Neural cell (in vitro differentiated cells): ENCODE results near the gene SLC22A31. TPM values are rescaled to one million over a fixed set of nuclear protein-coding genes. Genes with fewer than 3 reads are reported as not detected.
"Not testable (repeated sequence)": the region's sequence is repeated elsewhere in the genome, so short reads cannot be mapped to it uniquely, and the experiment has no call there.

ENCODE experiments used
- H2AFZ ChIP-seq: fragments of 200-600, 300-800 bp; sonication (generic), shearing (Covaris generic); 2 replicates; pipeline ENCODE4 v1.6.0; 2014; ENCODE audit warnings: low read depth, mild to moderate bottlenecking, antibody characterized with exemption, low read length, moderate library complexity
- H3F3A ChIP-seq: fragments of 200-600 bp; shearing (Covaris generic); 2 replicates; pipeline ENCODE4 v1.6.1; 2016; ENCODE audit warnings: mild to moderate bottlenecking, moderate library complexity, mixed read lengths, antibody characterized with exemption, low read length; ENCODE audit not compliant: insufficient read depth, poor library complexity, severe bottlenecking
- H3K27ac ChIP-seq: fragments of 200-600, 300-800 bp; sonication (generic), shearing (Covaris generic); 2 replicates; pipeline ENCODE4 v1.5.1; 2014; ENCODE audit warnings: mild to moderate bottlenecking, low read length, moderate library complexity
- H3K27me3 ChIP-seq: fragments of 300-800, 200-600 bp; sonication (generic), shearing (Covaris generic); 2 replicates; pipeline ENCODE4 v1.6.0; 2014; ENCODE audit warnings: mild to moderate bottlenecking, low read depth, low read length, moderate library complexity; ENCODE audit not compliant: insufficient read depth
- H3K36me3 ChIP-seq: fragments of 300-800, 200-600 bp; sonication (generic), shearing (Covaris generic); 2 replicates; pipeline ENCODE4 v1.5.1; 2014; ENCODE audit warnings: mild to moderate bottlenecking, antibody characterized with exemption, low read length, moderate library complexity; ENCODE audit not compliant: insufficient read depth
- H3K4me2 ChIP-seq: fragments of 300-800, 200-600 bp; sonication (generic), shearing (Covaris generic); 2 replicates; pipeline ENCODE4 v1.6.0; 2014; ENCODE audit warnings: mild to moderate bottlenecking, low read length
- H3K4me3 ChIP-seq: fragments of 300-800, 200-600 bp; sonication (generic), shearing (Covaris generic); 2 replicates; pipeline ENCODE4 v1.5.1; 2014; ENCODE audit warnings: mild to moderate bottlenecking, low read length, moderate library complexity
- H3K79me2 ChIP-seq: fragments of 200-600 bp; shearing (Covaris generic); replicated peaks from 2 replicates; pipeline ENCODE4 v1.6.0; 2014; ENCODE audit warnings: mild to moderate bottlenecking, low read length, moderate library complexity; ENCODE audit not compliant: insufficient read depth
- H3K9ac ChIP-seq: fragments of 300-800, 200-600 bp; sonication (generic), shearing (Covaris generic); 2 replicates; pipeline ENCODE4 v1.6.1; 2016; ENCODE audit warnings: mild to moderate bottlenecking, low read length, mixed read lengths
- H3K9me2 ChIP-seq: fragments of 200-600 bp; shearing (Covaris generic); 2 replicates; pipeline ENCODE4 v1.6.1; 2016; ENCODE audit warnings: mild to moderate bottlenecking, low read length, mixed read lengths; ENCODE audit not compliant: insufficient read depth
- H3K9me3 ChIP-seq: fragments of 200-600, 300-800 bp; sonication (generic), shearing (Covaris generic); 2 replicates; pipeline ENCODE4 v1.6.1; 2016; ENCODE audit warnings: mild to moderate bottlenecking, mixed run types, low read length, moderate library complexity, mixed read lengths
- H4K20me1 ChIP-seq: fragments of 200-600 bp; shearing (Covaris generic); 2 replicates; pipeline ENCODE4 v1.6.1; 2016; ENCODE audit warnings: mild to moderate bottlenecking, mixed run types; ENCODE audit not compliant: insufficient read depth
- CTCF ChIP-seq: fragments of 450-650 bp; IDR thresholded peaks from 2 replicates; pipeline ENCODE4 v1.5.1; 2014; ENCODE audit warnings: antibody characterized with exemption, mild to moderate bottlenecking, moderate library complexity; ENCODE audit not compliant: poor library complexity, severe bottlenecking
- EP300 ChIP-seq: fragments of 450-650 bp; conservative IDR thresholded peaks from 2 replicates; pipeline ENCODE4 v1.6.1; 2014; ENCODE audit warnings: antibody characterized with exemption, mild to moderate bottlenecking, moderate library complexity; ENCODE audit not compliant: poor library complexity, severe bottlenecking
- EZH2 ChIP-seq: fragments of 200-600, 300-800 bp; shearing (Covaris generic), sonication (generic); IDR thresholded peaks from 2 replicates; pipeline ENCODE4 v1.6.1; 2014; ENCODE audit warnings: antibody characterized with exemption, low read length, borderline replicate concordance, mild to moderate bottlenecking; ENCODE audit not compliant: insufficient read depth, poor library complexity, severe bottlenecking
- MXI1 ChIP-seq: fragments of 450-650 bp; conservative IDR thresholded peaks from 2 replicates; pipeline ENCODE4 v1.6.1; 2014; ENCODE audit warnings: antibody characterized with exemption, mild to moderate bottlenecking; ENCODE audit not compliant: poor library complexity, severe bottlenecking
- POLR2AphosphoS5 ChIP-seq: IDR thresholded peaks from 2 replicates; pipeline ENCODE4 v1.6.1; 2012
- RAD21 ChIP-seq: fragments of 450-650 bp; conservative IDR thresholded peaks from 2 replicates; pipeline ENCODE4 v1.6.1; 2014; ENCODE audit warnings: antibody characterized with exemption, mild to moderate bottlenecking, moderate library complexity
- SMC3 ChIP-seq: fragments of 450-650 bp; conservative IDR thresholded peaks from 2 replicates; pipeline ENCODE4 v1.6.1; 2014; ENCODE audit warnings: antibody characterized with exemption, mild to moderate bottlenecking, moderate library complexity; ENCODE audit not compliant: poor library complexity
- TAF1 ChIP-seq: IDR thresholded peaks from 2 replicates; pipeline ENCODE4 v1.6.1; 2012; ENCODE audit warnings: low read depth
- polyA plus RNA-seq: library from polyadenylated mRNA; depleted of rRNA; stranded (reverse); fragments of >200 nt; gene quantifications from 2 replicates; pipeline ENCODE4 v1.2.3, GENCODE V29; 2014
- TF ChIP-seq, protein P1 (sequence below): IDR thresholded peaks from 2 replicates; pipeline ENCODE4 v1.6.1; 2012; ENCODE audit warnings: borderline replicate concordance

SLC22A31 gene
- polyA plus RNA-seq, 1 donor from 2014 or later: not detected

DNA sequence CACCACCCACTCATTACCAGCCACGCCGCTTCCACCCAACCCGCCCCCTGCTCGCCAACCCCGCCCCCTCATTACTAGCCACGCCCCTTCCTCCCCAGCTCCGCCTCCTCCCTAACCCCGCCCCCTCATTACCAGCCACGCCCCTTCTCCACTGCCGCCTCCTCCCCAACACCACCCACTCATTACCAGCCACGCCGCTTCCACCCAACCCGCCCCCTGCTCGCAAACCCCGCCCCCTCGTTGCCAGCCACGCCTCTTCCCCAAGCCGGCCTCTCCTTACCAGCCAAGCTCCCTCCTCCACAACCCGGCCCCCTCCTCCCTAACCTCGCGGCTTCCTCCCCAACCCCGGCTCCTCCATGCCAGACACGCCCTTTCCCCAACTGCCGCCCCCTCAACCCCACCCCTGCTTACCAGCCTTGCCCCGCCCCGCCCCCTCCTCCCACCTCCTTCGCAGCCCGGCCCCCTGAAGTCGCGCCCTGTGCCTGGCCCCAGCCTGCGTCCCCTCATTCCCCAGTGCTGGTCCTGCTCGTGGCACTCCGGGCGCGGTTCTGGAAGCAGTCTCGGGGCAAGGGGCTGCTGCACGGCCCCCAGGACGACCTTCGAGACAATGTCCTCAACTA, 7.3 kb downstream of the SLC22A31 start:
- no peaks in the 10 kb centered on the region for H3K79me2 ChIP-seq
- no peak overlapping the region for H3K4me3 ChIP-seq
- H2AFZ ChIP-seq: no peak overlapping the region
- H3K27me3 ChIP-seq: peaks cover 21% of the 10 kb centered on the region
- H3K27ac ChIP-seq: no peak overlapping the region
- no peak for TF ChIP-seq CTCF
- TF ChIP-seq, protein P1, sequence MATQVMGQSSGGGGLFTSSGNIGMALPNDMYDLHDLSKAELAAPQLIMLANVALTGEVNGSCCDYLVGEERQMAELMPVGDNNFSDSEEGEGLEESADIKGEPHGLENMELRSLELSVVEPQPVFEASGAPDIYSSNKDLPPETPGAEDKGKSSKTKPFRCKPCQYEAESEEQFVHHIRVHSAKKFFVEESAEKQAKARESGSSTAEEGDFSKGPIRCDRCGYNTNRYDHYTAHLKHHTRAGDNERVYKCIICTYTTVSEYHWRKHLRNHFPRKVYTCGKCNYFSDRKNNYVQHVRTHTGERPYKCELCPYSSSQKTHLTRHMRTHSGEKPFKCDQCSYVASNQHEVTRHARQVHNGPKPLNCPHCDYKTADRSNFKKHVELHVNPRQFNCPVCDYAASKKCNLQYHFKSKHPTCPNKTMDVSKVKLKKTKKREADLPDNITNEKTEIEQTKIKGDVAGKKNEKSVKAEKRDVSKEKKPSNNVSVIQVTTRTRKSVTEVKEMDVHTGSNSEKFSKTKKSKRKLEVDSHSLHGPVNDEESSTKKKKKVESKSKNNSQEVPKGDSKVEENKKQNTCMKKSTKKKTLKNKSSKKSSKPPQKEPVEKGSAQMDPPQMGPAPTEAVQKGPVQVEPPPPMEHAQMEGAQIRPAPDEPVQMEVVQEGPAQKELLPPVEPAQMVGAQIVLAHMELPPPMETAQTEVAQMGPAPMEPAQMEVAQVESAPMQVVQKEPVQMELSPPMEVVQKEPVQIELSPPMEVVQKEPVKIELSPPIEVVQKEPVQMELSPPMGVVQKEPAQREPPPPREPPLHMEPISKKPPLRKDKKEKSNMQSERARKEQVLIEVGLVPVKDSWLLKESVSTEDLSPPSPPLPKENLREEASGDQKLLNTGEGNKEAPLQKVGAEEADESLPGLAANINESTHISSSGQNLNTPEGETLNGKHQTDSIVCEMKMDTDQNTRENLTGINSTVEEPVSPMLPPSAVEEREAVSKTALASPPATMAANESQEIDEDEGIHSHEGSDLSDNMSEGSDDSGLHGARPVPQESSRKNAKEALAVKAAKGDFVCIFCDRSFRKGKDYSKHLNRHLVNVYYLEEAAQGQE: no peak
- TF ChIP-seq SMC3: no peak
- TF ChIP-seq RAD21: no peak
- TF ChIP-seq MXI1: no peak
- no peak for TF ChIP-seq TAF1
- TF ChIP-seq EP300: no peak
- no peak for TF ChIP-seq POLR2AphosphoS5
- TF ChIP-seq EZH2: no peak
- H3K9ac ChIP-seq: no peak overlapping the region
- H3K36me3 ChIP-seq: no peaks in the 10 kb centered on the region
- H3F3A ChIP-seq: no peaks in the 10 kb centered on the region
- H4K20me1 ChIP-seq: no peaks in the 10 kb centered on the region
- no peaks in the 10 kb centered on the region for H3K9me3 ChIP-seq
- no peaks in the 10 kb centered on the region for H3K9me2 ChIP-seq
- no peak overlapping the region for H3K4me2 ChIP-seq

GRCh38 chr16:89192186-89192955, 8.0 kb downstream of the SLC22A31 start:
- H3K27ac ChIP-seq, H3F3A ChIP-seq, H3K4me2 ChIP-seq, H3K79me2 ChIP-seq, H3K9me2 ChIP-seq, H3K9me3 ChIP-seq, H2AFZ ChIP-seq, H4K20me1 ChIP-seq, H3K9ac ChIP-seq, H3K36me3 ChIP-seq: not testable (repeated sequence)
- peaks cover 21% of the 10 kb centered on the region for H3K27me3 ChIP-seq
- H3K4me3 ChIP-seq: peak overlapping the region; percentile 60
